PC-9 (cell line): ENCODE results near the gene MTUS2. TPM values are rescaled to one million over a fixed set of nuclear protein-coding genes. Genes with fewer than 3 reads are reported as not detected.

Experiments
- BruUV-seq: library from RNA; stranded (reverse); fragments of 400-500 nt; replicated peaks from 2 replicates; lab custom pipeline; 2021; lab: Mats Ljungman, UMichigan
- CTCF ChIA-PET: fragments of 300-600 bp; sonication (Branson Sonifier 250); formaldehyde crosslinking; loops from one replicate; lab custom pipeline; 2022; ENCODE audit warnings: antibody characterized with exemption; lab: Charles Lee
- POLR2A ChIA-PET: fragments of 300-600 bp; sonication (Branson Sonifier 250); formaldehyde crosslinking; loops from one replicate; lab custom pipeline; 2022; ENCODE audit warnings: antibody characterized with exemption; ENCODE audit not compliant: unreplicated experiment; lab: Charles Lee
- DNase-seq, 2 experiments: peaks; one replicate each; pipeline versions ENCODE4 v3.0.0 to v3.0.0-alpha.2; 2015 to 2022; ENCODE audit warnings: mixed read lengths in 1 of 2
- H2AFZ ChIP-seq: fragments of 200-600 bp; sonication (generic); 2 replicates; pipeline ENCODE4 v1.8.1; 2017; ENCODE audit warnings: antibody characterized with exemption
- H3F3A ChIP-seq: fragments of 200-600 bp; sonication (generic); 2 replicates; pipeline ENCODE4 v1.8.1; 2017; ENCODE audit warnings: antibody characterized with exemption, mild to moderate bottlenecking, low read depth; ENCODE audit not compliant: insufficient read depth
- H3K27ac ChIP-seq: fragments of 200-600 bp; sonication (generic); 2 replicates; pipeline ENCODE4 v1.6.1; 2016; ENCODE audit warnings: mixed run types
- H3K27me3 ChIP-seq: fragments of 200-600 bp; sonication (generic); 2 replicates; pipeline ENCODE4 v1.6.1; 2016; ENCODE audit warnings: low read depth, mixed run types; ENCODE audit not compliant: insufficient read depth
- H3K36me3 ChIP-seq: fragments of 200-600 bp; sonication (generic); 2 replicates; pipeline ENCODE4 v1.6.1; 2016; ENCODE audit warnings: low read depth, mixed run types
- H3K4me1 ChIP-seq: fragments of 200-600 bp; sonication (generic); replicated peaks from 2 replicates; pipeline ENCODE4 v1.6.1; 2016; ENCODE audit warnings: mixed run types; ENCODE audit not compliant: insufficient read depth
- H3K4me2 ChIP-seq: fragments of 200-600 bp; sonication (generic); 2 replicates; pipeline ENCODE4 v1.6.1; 2017; ENCODE audit warnings: mixed run types
- H3K4me3 ChIP-seq: fragments of 200-600 bp; sonication (generic); 2 replicates; pipeline ENCODE4 v1.6.1; 2016; ENCODE audit warnings: mixed run types
- H3K79me2 ChIP-seq: fragments of 200-600 bp; sonication (generic); 2 replicates; pipeline ENCODE4 v1.6.1; 2017; ENCODE audit warnings: low read depth, mixed run types
- H3K9me2 ChIP-seq: fragments of 200-600 bp; sonication (generic); 2 replicates; pipeline ENCODE4 v1.8.1; 2017; ENCODE audit warnings: mild to moderate bottlenecking; ENCODE audit not compliant: insufficient read depth
- H3K9me3 ChIP-seq: fragments of 200-600 bp; sonication (generic); 2 replicates; pipeline ENCODE4 v1.8.1; 2016; ENCODE audit warnings: low read depth; ENCODE audit not compliant: insufficient read depth
- H4K20me1 ChIP-seq: fragments of 200-600 bp; sonication (generic); 2 replicates; pipeline ENCODE4 v1.8.1; 2017; ENCODE audit not compliant: insufficient read depth
- CTCF ChIP-seq: fragments of 200-600 bp; sonication (generic); conservative IDR thresholded peaks from 2 replicates; pipeline ENCODE4 v1.6.1; 2017; ENCODE audit warnings: mixed run types, antibody characterized with exemption, mild to moderate bottlenecking, moderate library complexity
- EZH2 ChIP-seq: fragments of 200-600 bp; sonication (generic); IDR thresholded peaks from 2 replicates; pipeline ENCODE4 v1.8.0; 2017; ENCODE audit warnings: antibody characterized with exemption, low read depth
- intact Hi-C: fragments of 100-400 bp; cut with micrococcal nuclease; formaldehyde crosslinking; loops from one replicate; pipeline ENCODE4 v1.10.0; 2022; ENCODE audit not compliant: unreplicated experiment
- total RNA-seq: library from RNA; stranded (reverse); gene quantifications from 2 replicates; pipeline ENCODE4 v1.2.3, GENCODE V29; 2021

Gene MTUS2
- total RNA-seq, 1 experiment from 2014 or later, result not detected

GRCh38 chr13:29522044-29522685 is 702.0 kb downstream of the MTUS2 start:
- Histone ChIP-seq H4K20me1 (peaks cover 60% of the 10 kb centered on the region), H3K4me1 (no peaks in the 10 kb centered on the region), H2AFZ (no peak overlapping the region), H3K79me2 (no peaks in the 10 kb centered on the region), H3K27ac (no peak overlapping the region), H3K9me3 (no peaks in the 10 kb centered on the region), H3K9me2 (no peaks in the 10 kb centered on the region), H3F3A (no peaks in the 10 kb centered on the region), H3K4me3 (no peak overlapping the region), H3K36me3 (peaks cover 44% of the 10 kb centered on the region), H3K27me3 (no peaks in the 10 kb centered on the region), H3K4me2 (no peak overlapping the region)
- ChIA-PET POLR2A (no interaction called here), CTCF (no interaction called here)
- BruUV-seq, result no TSS peak
- DNase-seq, result no peak
- TF ChIP-seq EZH2 (no peak), CTCF (no peak)
- intact Hi-C loops, result no loop called here

GRCh38 chr13:29523199-29523961 is 703.2 kb downstream of the MTUS2 start:
- Histone ChIP-seq H3K4me1 (no peaks in the 10 kb centered on the region), H2AFZ (no peak overlapping the region), H3K9me3 (no peaks in the 10 kb centered on the region), H3K4me3 (no peak overlapping the region), H3K4me2 (no peak overlapping the region), H3K79me2 (no peaks in the 10 kb centered on the region), H3K27ac (no peak overlapping the region), H3K27me3 (no peaks in the 10 kb centered on the region), H3K36me3 (peaks cover 37% of the 10 kb centered on the region), H3F3A (no peaks in the 10 kb centered on the region), H4K20me1 (peaks cover 63% of the 10 kb centered on the region), H3K9me2 (no peaks in the 10 kb centered on the region)
- no TSS peak for BruUV-seq
- intact Hi-C loops, result no loop called here
- TF ChIP-seq EZH2, result no peak
- TF ChIP-seq CTCF, result no peak
- no peak for DNase-seq
- CTCF ChIA-PET, result no interaction called here
- POLR2A ChIA-PET, result no interaction called here

GRCh38 chr13:29524176-29524575 is 704.0 kb downstream of the MTUS2 start:
- no TSS peak for BruUV-seq
- POLR2A ChIA-PET, result no interaction called here
- no peak for TF ChIP-seq EZH2
- no peaks in the 10 kb centered on the region for H3K79me2 ChIP-seq
- H3K27me3 ChIP-seq, result no peaks in the 10 kb centered on the region
- peaks cover 63% of the 10 kb centered on the region for H4K20me1 ChIP-seq
- H3K9me3 ChIP-seq, result no peaks in the 10 kb centered on the region
- H3F3A ChIP-seq, result no peaks in the 10 kb centered on the region
- H3K9me2 ChIP-seq, result no peaks in the 10 kb centered on the region
- H2AFZ ChIP-seq, result no peak overlapping the region
- no peak overlapping the region for H3K4me2 ChIP-seq
- no peak for DNase-seq
- peaks cover 40% of the 10 kb centered on the region for H3K36me3 ChIP-seq
- intact Hi-C loops, result no loop called here
- H3K27ac ChIP-seq, result no peak overlapping the region
- CTCF ChIA-PET, result no interaction called here
- H3K4me1 ChIP-seq, result no peaks in the 10 kb centered on the region
- no peak overlapping the region for H3K4me3 ChIP-seq
